ENCODE results near the gene TTBK1. TPM values are rescaled to one million over a fixed set of nuclear protein-coding genes. Genes with fewer than 3 reads are reported as not detected.
A peak's percentile ranks its signal among the peaks of the same experiment; 100 is the strongest.

Gene TTBK1
- total RNA-seq, 1 experiment from 2014 or later = 0.68 TPM

DNA sequence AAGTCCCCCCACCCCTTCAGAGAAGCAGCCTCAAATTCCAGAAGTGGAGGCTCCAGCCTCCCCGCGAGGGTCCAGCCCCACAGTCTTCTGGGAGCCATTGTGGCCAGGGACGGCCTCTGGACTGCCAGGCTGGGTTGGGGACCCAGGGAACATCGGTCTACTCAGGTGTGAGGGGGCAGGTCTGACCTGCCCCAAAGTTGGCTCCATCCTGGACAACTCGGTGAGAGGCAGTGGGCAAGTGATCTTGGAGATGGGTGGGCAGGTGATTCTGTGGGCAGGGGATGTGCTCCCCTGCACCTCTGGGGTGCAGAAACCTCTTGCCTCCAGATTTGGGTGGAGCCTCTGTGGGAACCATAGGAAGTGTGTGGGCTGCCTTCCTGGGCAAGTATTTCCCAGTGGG, 42.6 kb downstream of the TTBK1 start:
- ChIA-PET POLR2A (interaction anchor here (1.2 kb wide), 1 partner anchor 104 kb away, joined by 6 read pairs; the partner anchor contains the start of gene CUL9), CTCF (interaction anchor here (0.6 to 3.7 kb wide), 7 partner anchors 11 to 706 kb away, joined by 4 to 53 read pairs (median 24); partner anchors contain the start of genes CRIP3 and SLC22A7)
- ATAC-seq (no peak), DNase-seq (ENCODE audit: low spot score) (no peak)
- Mint-ChIP-seq H3K4me1 (peaks cover 7% of the 10 kb centered on the region), H3K27me3 (ENCODE audit: low read depth) (peaks cover 25% of the 10 kb centered on the region), H3K36me3 (no peaks in the 10 kb centered on the region), H3K9me3 (no peaks in the 10 kb centered on the region), H3K4me3 (peak overlapping the region; percentile 58), H3K27ac (no peak overlapping the region)
- TF ChIP-seq, protein P1, sequence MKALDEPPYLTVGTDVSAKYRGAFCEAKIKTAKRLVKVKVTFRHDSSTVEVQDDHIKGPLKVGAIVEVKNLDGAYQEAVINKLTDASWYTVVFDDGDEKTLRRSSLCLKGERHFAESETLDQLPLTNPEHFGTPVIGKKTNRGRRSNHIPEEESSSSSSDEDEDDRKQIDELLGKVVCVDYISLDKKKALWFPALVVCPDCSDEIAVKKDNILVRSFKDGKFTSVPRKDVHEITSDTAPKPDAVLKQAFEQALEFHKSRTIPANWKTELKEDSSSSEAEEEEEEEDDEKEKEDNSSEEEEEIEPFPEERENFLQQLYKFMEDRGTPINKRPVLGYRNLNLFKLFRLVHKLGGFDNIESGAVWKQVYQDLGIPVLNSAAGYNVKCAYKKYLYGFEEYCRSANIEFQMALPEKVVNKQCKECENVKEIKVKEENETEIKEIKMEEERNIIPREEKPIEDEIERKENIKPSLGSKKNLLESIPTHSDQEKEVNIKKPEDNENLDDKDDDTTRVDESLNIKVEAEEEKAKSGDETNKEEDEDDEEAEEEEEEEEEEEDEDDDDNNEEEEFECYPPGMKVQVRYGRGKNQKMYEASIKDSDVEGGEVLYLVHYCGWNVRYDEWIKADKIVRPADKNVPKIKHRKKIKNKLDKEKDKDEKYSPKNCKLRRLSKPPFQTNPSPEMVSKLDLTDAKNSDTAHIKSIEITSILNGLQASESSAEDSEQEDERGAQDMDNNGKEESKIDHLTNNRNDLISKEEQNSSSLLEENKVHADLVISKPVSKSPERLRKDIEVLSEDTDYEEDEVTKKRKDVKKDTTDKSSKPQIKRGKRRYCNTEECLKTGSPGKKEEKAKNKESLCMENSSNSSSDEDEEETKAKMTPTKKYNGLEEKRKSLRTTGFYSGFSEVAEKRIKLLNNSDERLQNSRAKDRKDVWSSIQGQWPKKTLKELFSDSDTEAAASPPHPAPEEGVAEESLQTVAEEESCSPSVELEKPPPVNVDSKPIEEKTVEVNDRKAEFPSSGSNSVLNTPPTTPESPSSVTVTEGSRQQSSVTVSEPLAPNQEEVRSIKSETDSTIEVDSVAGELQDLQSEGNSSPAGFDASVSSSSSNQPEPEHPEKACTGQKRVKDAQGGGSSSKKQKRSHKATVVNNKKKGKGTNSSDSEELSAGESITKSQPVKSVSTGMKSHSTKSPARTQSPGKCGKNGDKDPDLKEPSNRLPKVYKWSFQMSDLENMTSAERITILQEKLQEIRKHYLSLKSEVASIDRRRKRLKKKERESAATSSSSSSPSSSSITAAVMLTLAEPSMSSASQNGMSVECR (CRISPR knock-in tag; IDR thresholded peaks at IDR 0.05; ENCODE audit: borderline replicate concordance) = no peak
- TF ChIP-seq, protein P2, sequence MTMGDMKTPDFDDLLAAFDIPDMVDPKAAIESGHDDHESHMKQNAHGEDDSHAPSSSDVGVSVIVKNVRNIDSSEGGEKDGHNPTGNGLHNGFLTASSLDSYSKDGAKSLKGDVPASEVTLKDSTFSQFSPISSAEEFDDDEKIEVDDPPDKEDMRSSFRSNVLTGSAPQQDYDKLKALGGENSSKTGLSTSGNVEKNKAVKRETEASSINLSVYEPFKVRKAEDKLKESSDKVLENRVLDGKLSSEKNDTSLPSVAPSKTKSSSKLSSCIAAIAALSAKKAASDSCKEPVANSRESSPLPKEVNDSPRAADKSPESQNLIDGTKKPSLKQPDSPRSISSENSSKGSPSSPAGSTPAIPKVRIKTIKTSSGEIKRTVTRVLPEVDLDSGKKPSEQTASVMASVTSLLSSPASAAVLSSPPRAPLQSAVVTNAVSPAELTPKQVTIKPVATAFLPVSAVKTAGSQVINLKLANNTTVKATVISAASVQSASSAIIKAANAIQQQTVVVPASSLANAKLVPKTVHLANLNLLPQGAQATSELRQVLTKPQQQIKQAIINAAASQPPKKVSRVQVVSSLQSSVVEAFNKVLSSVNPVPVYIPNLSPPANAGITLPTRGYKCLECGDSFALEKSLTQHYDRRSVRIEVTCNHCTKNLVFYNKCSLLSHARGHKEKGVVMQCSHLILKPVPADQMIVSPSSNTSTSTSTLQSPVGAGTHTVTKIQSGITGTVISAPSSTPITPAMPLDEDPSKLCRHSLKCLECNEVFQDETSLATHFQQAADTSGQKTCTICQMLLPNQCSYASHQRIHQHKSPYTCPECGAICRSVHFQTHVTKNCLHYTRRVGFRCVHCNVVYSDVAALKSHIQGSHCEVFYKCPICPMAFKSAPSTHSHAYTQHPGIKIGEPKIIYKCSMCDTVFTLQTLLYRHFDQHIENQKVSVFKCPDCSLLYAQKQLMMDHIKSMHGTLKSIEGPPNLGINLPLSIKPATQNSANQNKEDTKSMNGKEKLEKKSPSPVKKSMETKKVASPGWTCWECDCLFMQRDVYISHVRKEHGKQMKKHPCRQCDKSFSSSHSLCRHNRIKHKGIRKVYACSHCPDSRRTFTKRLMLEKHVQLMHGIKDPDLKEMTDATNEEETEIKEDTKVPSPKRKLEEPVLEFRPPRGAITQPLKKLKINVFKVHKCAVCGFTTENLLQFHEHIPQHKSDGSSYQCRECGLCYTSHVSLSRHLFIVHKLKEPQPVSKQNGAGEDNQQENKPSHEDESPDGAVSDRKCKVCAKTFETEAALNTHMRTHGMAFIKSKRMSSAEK (CRISPR knock-in tag; IDR thresholded peaks at IDR 0.05; ENCODE audit: borderline replicate concordance) = no peak
- TF ChIP-seq, protein P3, sequence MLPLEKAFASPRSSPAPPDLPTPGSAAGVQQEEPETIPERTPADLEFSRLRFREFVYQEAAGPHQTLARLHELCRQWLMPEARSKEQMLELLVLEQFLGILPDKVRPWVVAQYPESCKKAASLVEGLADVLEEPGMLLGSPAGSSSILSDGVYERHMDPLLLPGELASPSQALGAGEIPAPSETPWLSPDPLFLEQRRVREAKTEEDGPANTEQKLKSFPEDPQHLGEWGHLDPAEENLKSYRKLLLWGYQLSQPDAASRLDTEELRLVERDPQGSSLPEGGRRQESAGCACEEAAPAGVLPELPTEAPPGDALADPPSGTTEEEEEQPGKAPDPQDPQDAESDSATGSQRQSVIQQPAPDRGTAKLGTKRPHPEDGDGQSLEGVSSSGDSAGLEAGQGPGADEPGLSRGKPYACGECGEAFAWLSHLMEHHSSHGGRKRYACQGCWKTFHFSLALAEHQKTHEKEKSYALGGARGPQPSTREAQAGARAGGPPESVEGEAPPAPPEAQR (CRISPR knock-in tag; IDR thresholded peaks at IDR 0.05) = no peak
- no peak for TF ChIP-seq RORB (CRISPR knock-in tag; IDR thresholded peaks at IDR 0.05)
- TF ChIP-seq, protein P4, sequence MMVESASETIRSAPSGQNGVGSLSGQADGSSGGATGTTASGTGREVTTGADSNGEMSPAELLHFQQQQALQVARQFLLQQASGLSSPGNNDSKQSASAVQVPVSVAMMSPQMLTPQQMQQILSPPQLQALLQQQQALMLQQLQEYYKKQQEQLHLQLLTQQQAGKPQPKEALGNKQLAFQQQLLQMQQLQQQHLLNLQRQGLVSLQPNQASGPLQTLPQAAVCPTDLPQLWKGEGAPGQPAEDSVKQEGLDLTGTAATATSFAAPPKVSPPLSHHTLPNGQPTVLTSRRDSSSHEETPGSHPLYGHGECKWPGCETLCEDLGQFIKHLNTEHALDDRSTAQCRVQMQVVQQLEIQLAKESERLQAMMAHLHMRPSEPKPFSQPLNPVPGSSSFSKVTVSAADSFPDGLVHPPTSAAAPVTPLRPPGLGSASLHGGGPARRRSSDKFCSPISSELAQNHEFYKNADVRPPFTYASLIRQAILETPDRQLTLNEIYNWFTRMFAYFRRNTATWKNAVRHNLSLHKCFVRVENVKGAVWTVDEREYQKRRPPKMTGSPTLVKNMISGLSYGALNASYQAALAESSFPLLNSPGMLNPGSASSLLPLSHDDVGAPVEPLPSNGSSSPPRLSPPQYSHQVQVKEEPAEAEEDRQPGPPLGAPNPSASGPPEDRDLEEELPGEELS (CRISPR knock-in tag; IDR thresholded peaks at IDR 0.05) = no peak
- TF ChIP-seq ZNF219 (CRISPR knock-in tag; IDR thresholded peaks at IDR 0.05; ENCODE audit: borderline replicate concordance) = no peak
- no peak for TF ChIP-seq NR1H2 (CRISPR knock-in tag; IDR thresholded peaks at IDR 0.05)
- no peak for TF ChIP-seq JAZF1 (CRISPR knock-in tag; IDR thresholded peaks at IDR 0.05)
- TF ChIP-seq, protein P5, sequence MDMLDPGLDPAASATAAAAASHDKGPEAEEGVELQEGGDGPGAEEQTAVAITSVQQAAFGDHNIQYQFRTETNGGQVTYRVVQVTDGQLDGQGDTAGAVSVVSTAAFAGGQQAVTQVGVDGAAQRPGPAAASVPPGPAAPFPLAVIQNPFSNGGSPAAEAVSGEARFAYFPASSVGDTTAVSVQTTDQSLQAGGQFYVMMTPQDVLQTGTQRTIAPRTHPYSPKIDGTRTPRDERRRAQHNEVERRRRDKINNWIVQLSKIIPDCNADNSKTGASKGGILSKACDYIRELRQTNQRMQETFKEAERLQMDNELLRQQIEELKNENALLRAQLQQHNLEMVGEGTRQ (CRISPR knock-in tag; IDR thresholded peaks at IDR 0.05) = no peak
- TF ChIP-seq, protein P6, sequence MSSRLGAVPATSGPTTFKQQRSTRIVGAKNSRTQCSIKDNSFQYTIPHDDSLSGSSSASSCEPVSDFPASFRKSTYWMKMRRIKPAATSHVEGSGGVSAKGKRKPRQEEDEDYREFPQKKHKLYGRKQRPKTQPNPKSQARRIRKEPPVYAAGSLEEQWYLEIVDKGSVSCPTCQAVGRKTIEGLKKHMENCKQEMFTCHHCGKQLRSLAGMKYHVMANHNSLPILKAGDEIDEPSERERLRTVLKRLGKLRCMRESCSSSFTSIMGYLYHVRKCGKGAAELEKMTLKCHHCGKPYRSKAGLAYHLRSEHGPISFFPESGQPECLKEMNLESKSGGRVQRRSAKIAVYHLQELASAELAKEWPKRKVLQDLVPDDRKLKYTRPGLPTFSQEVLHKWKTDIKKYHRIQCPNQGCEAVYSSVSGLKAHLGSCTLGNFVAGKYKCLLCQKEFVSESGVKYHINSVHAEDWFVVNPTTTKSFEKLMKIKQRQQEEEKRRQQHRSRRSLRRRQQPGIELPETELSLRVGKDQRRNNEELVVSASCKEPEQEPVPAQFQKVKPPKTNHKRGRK (CRISPR knock-in tag; IDR thresholded peaks at IDR 0.05; ENCODE audit: borderline replicate concordance) = no peak
- TF ChIP-seq TCF7 (CRISPR knock-in tag; IDR thresholded peaks at IDR 0.05; ENCODE audit: low read depth) = no peak
- no peak for TF ChIP-seq CBFB (CRISPR knock-in tag; IDR thresholded peaks at IDR 0.05; ENCODE audit: low read depth)
- TF ChIP-seq, protein P7, sequence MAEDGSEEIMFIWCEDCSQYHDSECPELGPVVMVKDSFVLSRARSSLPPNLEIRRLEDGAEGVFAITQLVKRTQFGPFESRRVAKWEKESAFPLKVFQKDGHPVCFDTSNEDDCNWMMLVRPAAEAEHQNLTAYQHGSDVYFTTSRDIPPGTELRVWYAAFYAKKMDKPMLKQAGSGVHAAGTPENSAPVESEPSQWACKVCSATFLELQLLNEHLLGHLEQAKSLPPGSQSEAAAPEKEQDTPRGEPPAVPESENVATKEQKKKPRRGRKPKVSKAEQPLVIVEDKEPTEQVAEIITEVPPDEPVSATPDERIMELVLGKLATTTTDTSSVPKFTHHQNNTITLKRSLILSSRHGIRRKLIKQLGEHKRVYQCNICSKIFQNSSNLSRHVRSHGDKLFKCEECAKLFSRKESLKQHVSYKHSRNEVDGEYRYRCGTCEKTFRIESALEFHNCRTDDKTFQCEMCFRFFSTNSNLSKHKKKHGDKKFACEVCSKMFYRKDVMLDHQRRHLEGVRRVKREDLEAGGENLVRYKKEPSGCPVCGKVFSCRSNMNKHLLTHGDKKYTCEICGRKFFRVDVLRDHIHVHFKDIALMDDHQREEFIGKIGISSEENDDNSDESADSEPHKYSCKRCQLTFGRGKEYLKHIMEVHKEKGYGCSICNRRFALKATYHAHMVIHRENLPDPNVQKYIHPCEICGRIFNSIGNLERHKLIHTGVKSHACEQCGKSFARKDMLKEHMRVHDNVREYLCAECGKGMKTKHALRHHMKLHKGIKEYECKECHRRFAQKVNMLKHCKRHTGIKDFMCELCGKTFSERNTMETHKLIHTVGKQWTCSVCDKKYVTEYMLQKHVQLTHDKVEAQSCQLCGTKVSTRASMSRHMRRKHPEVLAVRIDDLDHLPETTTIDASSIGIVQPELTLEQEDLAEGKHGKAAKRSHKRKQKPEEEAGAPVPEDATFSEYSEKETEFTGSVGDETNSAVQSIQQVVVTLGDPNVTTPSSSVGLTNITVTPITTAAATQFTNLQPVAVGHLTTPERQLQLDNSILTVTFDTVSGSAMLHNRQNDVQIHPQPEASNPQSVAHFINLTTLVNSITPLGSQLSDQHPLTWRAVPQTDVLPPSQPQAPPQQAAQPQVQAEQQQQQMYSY (CRISPR knock-in tag; IDR thresholded peaks at IDR 0.05) = no peak
- TF ChIP-seq ESRRA (CRISPR knock-in tag; IDR thresholded peaks at IDR 0.05; ENCODE audit: borderline replicate concordance) = no peak
- no peak for TF ChIP-seq SOX15 (CRISPR knock-in tag; IDR thresholded peaks at IDR 0.05)
- TF ChIP-seq FOXJ3 (CRISPR knock-in tag; IDR thresholded peaks at IDR 0.05; ENCODE audit: borderline replicate concordance) = no peak

All from WTC11 (cell line).